ENCODE data around the gene MGAT1. TPM values are rescaled to one million over a fixed set of nuclear protein-coding genes. Genes with fewer than 3 reads are reported as not detected.
"Not testable (repeated sequence)": the region's sequence is repeated elsewhere in the genome, so short reads cannot be mapped to it uniquely, and the experiment has no call there.

The MGAT1 gene
- polyA plus RNA-seq, 3 donors from 2014 or later: 220 to 241 (median 238) TPM

DNA sequence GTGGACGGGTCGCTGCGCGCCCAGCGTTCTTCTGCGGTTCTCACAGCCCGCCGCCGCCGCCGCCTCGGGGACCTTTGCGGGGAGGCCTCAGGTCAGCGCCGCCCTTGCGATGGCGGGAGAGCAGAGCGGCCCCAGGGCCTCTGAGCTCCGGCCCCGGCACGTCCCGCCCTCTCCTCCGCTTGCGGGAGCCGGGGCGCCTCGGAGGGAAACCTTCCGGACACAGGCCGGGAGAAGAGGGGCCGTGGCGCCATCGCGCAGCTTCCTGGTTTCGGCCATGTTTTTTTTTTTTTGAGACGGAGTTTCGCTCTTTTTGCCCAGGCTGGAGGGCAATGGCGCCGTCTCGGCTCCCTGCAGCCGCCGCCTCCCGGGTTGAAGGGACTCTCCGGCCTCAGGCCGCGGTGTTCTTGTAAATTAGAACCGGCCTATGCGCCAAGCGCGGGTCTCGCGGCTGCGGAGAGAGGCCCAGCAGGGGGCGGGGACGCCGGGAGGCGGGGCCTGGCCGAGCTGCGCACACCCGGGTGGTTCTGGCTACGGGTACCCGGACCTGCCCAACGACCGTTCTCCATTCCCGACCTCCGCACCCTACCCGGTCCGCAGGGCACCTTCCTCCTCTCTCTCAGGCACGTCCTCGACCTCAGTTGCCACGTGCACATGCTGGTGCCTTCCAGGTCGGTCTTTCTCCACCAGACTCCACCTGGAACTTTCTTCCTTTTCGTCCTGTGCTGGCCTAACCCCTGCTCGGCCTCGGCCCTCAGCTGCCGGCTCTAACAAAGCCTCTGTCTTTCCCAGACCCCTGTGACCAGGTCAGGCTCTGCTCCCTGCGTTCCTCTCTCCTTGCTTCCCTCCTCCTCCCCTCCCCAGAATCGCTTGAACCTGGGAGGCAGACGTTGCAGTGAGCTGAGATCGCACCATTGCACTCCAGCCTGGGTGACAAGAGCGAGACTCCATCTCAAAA is 28.8 kb upstream of the MGAT1 start:
- H3K4me1 Mint-ChIP-seq: peaks cover 48 to 59% of the 10 kb centered on the region in 2 donors
- peak; percentile 79 to 81 (median 79) for DNase-seq

DNA sequence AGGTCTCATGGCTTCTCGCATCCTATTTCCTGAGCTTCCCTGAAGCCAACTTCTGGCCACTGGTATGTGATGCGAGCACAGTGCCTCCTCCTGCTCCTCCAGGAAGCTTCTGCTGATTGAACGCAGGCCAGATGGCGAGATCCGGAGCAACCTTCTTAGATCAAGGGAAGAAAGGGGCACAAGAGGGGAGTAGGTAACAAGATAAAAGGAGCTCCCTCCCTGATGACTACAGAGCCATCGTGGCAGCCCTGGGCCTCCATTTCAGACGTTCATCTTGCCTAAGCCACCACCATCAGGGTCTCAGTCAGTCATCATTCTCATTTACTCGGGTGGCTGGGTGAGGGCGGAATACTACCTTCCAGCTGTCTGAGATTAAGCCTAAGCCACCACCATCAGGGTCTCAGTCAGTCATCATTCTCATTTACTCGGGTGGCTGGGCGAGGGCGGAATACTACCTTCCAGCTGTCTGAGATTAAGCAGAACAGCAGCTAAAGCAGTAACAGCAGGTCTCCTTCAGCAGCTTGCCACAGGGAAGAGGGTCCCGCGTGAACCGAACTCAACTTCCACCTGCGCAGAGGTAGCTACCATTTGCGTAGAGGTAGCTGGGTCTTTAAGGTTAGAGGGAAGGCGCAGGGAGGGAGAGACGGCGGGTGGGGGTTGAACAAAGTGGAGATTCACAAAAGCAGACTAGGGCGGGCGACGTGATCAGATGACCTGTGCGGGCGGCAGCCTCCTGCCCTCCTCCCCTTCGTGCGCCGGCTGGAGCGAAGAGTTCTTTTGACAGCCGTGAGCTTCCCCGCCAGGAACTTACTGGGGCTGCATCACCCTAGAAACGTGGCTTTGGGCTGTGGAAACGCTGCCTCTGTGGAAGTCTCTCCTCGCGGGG is 27.9 kb upstream of the MGAT1 start:
- Mint-ChIP-seq H3K27ac (peak overlapping the region; percentile 95 to 99 (median 98)), H3K9me3 (peaks cover 0 to 7% (median 1%) of the 10 kb centered on the region in 6 donors), H3K4me1 (peaks cover 44 to 53% of the 10 kb centered on the region in 2 donors), H3K27me3 (ENCODE audit: low read depth in 3 of 3) (peaks cover 5 to 12% (median 11%) of the 10 kb centered on the region in 3 donors), H3K4me3 (peak overlapping the region; percentile 93 to 99 (median 99)), H3K36me3 (peaks cover 9 to 18% (median 16%) of the 10 kb centered on the region in 3 donors)
- DNase-seq: peak; percentile 74 to 75 (median 74)

More for the DNA sequence above, 28.8 kb upstream of the MGAT1 start:
- Mint-ChIP-seq H3K27ac (peak overlapping the region; percentile 95 to 99 (median 98)), H3K4me3 (peak overlapping the region; percentile 93 to 99 (median 99)), H3K27me3 (ENCODE audit: low read depth in 3 of 3) (peaks cover 5 to 12% (median 11%) of the 10 kb centered on the region in 3 donors), H3K36me3 (peaks cover 12 to 23% (median 16%) of the 10 kb centered on the region in 3 donors), H3K9me3 (peaks cover 0 to 7% (median 1%) of the 10 kb centered on the region in 6 donors)

DNA sequence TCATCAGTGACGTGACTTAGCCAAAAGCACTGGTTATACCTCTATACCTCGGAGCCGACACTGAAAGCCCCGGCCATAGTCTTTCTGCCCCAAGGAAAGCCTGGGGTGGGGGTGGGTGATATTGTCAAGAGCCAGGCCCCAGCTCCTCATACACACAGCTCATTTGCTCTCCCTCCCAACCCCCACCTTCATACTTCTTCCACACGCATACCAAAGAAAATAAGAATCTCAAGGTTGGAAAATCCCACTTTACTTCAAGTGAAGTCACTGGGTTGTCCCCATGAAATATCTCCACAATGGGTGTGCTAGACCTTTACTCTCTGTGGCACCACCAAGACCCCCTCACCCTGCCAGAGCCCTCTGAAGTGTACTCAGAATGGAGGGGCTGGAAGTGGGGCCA is 27.1 kb upstream of the MGAT1 start:
- peaks cover 0 to 7% (median 1%) of the 10 kb centered on the region in 6 donors for H3K9me3 Mint-ChIP-seq
- no peak for DNase-seq
- peaks cover 8 to 17% (median 15%) of the 10 kb centered on the region in 3 donors for H3K36me3 Mint-ChIP-seq
- H3K4me3 Mint-ChIP-seq: peak overlapping the region; percentile 5 to 99 (median 97)
- peaks cover 44 to 51% of the 10 kb centered on the region in 2 donors for H3K4me1 Mint-ChIP-seq
- H3K27ac Mint-ChIP-seq: peak overlapping the region in 5 of 6 donors; percentile 8 to 99 (median 97)
- H3K27me3 Mint-ChIP-seq (ENCODE audit: low read depth in 3 of 3): peaks cover 5 to 18% (median 11%) of the 10 kb centered on the region in 3 donors

DNA sequence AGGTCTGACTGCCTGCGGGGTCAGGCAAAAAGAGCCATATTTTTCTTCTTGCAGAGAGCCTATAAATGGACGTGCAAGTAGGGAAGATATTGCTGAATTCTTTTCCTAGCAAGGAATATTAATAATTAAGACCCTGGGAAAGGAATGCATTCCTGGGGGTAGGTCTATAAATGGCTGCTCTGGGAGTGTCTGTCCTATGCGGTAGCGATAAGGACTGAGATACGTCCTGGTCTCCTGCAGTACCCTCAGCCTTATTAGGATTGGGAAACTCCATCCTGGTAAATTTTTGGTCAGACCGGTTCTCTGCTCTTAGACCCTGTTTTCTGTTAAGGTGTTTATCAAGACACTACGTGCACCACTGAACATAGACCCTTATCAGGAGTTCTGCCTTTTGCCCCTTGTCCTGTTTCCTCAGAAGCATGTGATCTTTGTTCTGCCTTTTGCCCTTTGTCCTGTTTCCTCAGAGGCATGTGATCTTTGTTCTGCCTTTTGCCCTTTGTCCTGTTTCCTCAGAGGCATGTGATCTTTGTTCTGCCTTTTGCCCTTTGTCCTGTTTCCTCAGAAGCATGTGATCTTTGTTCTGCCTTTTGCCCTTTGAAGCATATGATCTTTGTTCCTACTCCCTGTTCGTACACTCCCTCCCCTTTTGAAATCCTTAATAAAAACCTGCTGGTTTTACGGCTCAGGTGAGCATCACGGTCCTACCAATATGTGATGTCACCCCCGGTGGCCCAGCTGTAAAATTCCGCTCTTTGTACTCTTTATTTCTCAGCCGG is 26.3 kb upstream of the MGAT1 start:
- Mint-ChIP-seq H3K27ac (peak overlapping the region in 2 of 6 donors; percentile 30 to 49), H3K4me1 (peaks cover 36 to 43% of the 10 kb centered on the region in 2 donors), H3K27me3 (ENCODE audit: low read depth in 3 of 3) (peaks cover 5 to 18% (median 11%) of the 10 kb centered on the region in 3 donors), H3K36me3 (peaks cover under 1 to 12% (median 11%) of the 10 kb centered on the region in 3 donors), H3K4me3 (peak overlapping the region in 4 of 5 donors; percentile 10 to 93 (median 40))
- DNase-seq: peak in 1 of 3 donors; percentile 19
- not testable (repeated sequence) for H3K9me3 Mint-ChIP-seq

DNA sequence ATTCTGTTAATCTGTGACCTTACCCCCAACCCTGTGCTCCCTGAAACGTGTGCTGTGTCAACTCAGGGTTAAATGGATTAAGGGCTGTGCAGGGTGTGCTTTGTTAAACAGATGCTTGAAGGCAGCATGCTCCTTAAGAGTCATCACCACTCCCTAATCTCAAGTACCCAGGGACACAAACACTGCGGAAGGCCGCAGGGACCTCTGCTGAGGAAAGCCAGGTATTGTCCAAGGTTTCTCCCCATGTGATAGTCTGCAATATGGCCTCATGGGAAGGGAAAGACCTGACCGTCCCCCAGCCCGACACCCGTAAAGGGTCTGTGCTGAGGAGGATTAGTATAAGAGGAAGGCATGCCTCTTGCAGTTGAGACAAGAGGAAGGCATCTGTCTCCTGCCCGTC is 24.8 kb upstream of the MGAT1 start:
- H3K27me3 Mint-ChIP-seq (ENCODE audit: low read depth in 3 of 3): peaks cover 2 to 18% (median 11%) of the 10 kb centered on the region in 3 donors
- not testable (repeated sequence) for DNase-seq, H3K9me3 Mint-ChIP-seq, H3K4me3 Mint-ChIP-seq
- peaks cover 0 to 12% (median 11%) of the 10 kb centered on the region in 3 donors for H3K36me3 Mint-ChIP-seq
- H3K27ac Mint-ChIP-seq: peak overlapping the region in 1 of 6 donors; percentile 61
- H3K4me1 Mint-ChIP-seq: peaks cover 25 to 27% of the 10 kb centered on the region in 2 donors

DNA sequence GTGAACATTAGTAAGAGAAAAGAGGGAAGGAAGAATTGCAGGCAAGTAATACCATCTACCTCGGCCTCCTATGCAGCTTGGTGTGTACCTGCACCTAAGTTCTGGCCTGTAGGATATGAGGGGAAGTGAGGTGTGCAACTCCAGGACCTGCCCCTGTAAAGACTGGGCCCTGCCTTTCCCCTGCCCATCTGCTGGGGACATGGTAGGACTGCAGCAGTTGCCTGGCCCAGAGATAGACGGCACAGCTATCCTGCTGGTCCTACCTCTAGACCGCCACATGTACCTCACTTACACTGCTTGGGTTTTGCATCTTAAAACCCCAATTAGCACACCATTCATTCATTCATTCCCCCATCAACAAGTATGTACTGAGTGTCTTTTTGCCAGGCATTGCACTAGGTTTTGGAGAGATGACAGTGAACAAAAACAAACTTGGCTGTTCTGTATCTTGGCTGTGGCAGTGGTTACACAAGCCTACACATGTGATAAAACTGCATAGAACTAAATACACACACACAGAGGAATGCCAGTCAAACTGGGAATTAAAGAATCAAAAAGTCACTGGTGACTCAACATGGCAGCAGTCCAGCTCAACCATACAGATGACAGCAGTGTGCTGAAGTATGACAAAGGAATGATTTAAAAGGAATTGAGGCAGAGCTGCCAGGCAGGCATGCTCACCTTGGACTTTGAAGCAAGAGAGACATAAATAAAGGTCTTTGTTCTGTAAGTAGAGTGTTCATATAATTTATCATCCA is 23.3 kb upstream of the MGAT1 start:
- H3K4me1 Mint-ChIP-seq: peaks cover 16% of the 10 kb centered on the region in 2 donors
- no peak overlapping the region for H3K4me3 Mint-ChIP-seq
- H3K27ac Mint-ChIP-seq: no peak overlapping the region

DNA sequence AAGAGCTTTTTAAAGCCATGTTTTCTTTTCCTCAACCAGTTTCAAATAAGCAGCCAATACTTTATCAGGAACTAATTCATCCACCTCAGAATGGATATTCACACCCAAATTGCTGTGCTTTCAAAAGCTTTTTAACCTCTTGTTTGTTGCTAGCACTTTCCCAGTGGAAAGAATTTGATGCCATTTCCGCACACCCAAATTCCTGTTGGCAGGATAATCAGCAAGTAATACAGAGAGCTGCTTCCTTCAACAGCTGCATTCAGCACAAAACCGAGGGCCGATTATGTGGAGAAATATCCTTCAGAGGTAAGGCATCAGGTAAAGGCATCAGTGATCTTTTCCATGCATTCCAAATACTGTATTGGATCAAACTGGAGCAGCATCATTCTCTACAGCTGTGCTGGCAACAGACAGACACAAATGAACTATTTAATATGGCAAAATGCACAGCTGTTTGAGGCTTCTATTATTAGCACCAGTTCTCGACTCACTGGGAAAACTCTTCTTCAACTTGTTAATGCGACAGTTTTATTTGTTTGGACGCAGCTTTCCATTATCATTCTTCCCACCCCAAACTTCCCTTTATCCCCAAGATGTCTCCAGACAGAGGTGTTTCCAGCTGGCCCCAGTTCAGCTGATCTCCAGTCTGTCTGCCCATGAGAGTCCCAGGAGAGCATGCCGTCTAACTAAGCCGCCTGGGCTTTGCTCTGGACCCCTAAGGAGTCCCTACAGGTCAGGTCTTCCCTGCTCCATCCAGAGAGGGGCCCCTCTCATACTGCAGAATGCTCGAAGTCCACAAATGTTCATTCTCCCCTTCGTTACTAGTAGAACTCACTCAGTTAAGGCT is 22.2 kb upstream of the MGAT1 start:
- Mint-ChIP-seq H3K4me3 (no peak overlapping the region), H3K27ac (no peak overlapping the region), H3K9me3 (peaks cover 0 to 7% (median 1%) of the 10 kb centered on the region in 6 donors), H3K27me3 (ENCODE audit: low read depth in 3 of 3) (peaks cover 0 to 5% (median 0%) of the 10 kb centered on the region in 3 donors), H3K36me3 (peaks cover 0 to 8% (median 8%) of the 10 kb centered on the region in 3 donors), H3K4me1 (peaks cover 5% of the 10 kb centered on the region in 2 donors)
- no peak for DNase-seq

More for the DNA sequence above, 23.3 kb upstream of the MGAT1 start:
- no peak for DNase-seq
- peaks cover 0 to 12% (median 11%) of the 10 kb centered on the region in 3 donors for H3K36me3 Mint-ChIP-seq
- H3K9me3 Mint-ChIP-seq: peaks cover 0 to 7% (median 1%) of the 10 kb centered on the region in 6 donors
- peaks cover 0 to 8% (median 4%) of the 10 kb centered on the region in 3 donors for H3K27me3 Mint-ChIP-seq (ENCODE audit: low read depth in 3 of 3)

DNA sequence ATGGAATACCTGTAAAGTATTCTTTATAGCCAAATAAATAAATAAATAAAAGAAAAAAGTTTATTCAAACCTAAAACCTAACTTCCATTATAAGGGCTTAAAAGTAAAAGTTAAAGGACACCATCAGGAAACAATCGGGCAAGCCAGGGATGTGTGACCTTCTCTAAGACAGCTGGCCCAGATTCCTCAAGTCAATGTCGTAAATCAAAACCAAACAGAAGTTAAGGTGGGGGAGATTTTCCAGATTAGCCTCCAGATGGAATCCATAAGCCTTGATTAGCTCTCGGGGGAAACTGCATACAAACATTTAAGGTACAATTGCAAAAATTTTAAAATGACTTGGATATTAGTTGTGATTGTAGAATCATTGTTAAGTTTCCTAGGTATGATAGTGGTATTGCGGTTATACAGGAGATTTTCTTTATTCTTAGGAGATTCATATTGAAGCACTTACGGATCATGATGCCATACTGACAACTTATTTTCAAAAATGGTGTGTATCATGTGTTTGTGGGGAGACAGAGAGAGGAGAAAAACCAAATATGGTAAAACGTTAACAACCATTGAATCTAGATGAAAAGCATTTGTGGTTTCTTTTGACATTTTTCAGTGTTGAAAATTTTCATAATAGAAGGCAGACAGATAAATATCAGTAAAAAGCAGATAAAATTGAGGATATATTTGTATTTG is 21.5 kb upstream of the MGAT1 start:
- H3K9me3 Mint-ChIP-seq: peaks cover 0 to 3% (median under 1%) of the 10 kb centered on the region in 6 donors
- H3K27ac Mint-ChIP-seq: no peak overlapping the region
- DNase-seq: no peak
- peaks cover 0 to 1% of the 10 kb centered on the region in 2 donors for H3K4me1 Mint-ChIP-seq
- peaks cover 0 to 3% (median 0%) of the 10 kb centered on the region in 3 donors for H3K36me3 Mint-ChIP-seq
- H3K27me3 Mint-ChIP-seq (ENCODE audit: low read depth in 3 of 3): peaks cover 0 to 5% (median 0%) of the 10 kb centered on the region in 3 donors
- H3K4me3 Mint-ChIP-seq: no peak overlapping the region

DNA sequence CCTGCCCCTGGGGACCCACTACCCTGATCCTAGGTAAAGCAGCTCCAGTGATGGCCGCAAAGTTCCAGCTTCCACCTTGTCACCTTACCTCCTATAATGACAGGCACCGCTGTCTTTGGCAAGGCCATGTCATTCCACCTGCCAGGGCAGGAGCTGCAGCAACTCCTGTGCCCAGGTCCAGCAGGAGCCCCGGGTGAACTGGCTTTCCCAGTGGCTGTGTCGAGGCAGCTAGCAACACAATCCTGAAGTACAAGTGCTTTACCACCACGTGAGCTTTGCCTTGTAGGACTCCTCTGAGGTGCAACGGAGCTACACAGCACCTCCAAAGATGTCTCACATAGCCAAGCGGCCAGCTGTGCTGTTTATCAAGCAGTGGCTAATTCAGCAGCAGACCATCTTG is 20.7 kb upstream of the MGAT1 start:
- DNase-seq: no peak
- H3K27ac Mint-ChIP-seq: no peak overlapping the region
- H3K36me3 Mint-ChIP-seq: no peaks in the 10 kb centered on the region
- H3K27me3 Mint-ChIP-seq (ENCODE audit: low read depth in 3 of 3): peaks cover 0 to 5% (median under 1%) of the 10 kb centered on the region in 3 donors
- no peaks in the 10 kb centered on the region for H3K9me3 Mint-ChIP-seq
- no peak overlapping the region for H3K4me3 Mint-ChIP-seq
- no peaks in the 10 kb centered on the region for H3K4me1 Mint-ChIP-seq

DNA sequence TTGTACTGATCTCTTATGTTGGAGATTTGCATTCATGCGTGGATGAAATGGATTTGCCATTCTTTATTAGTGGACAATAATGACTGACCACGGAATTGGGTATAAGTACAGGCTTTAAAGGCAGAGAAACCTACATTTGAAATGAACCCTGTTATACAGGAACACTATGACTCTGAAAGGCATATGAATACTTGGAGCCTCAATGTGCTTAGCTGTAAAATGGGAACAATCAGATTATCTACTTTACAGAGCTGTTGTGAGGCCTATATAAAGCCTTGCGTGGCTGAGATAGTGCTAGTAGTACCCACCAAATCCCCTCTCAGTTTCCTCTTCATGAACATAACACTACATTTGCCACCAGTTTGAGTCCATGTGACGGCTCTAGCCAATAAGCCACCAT is 18.9 kb upstream of the MGAT1 start:
- no peak for DNase-seq
- Mint-ChIP-seq H3K9me3 (no peaks in the 10 kb centered on the region), H3K4me1 (peaks cover 0 to 5% of the 10 kb centered on the region in 2 donors), H3K4me3 (no peak overlapping the region), H3K27me3 (ENCODE audit: low read depth in 3 of 3) (peaks cover 0 to 8% (median 5%) of the 10 kb centered on the region in 3 donors), H3K27ac (no peak overlapping the region), H3K36me3 (no peaks in the 10 kb centered on the region)

DNA sequence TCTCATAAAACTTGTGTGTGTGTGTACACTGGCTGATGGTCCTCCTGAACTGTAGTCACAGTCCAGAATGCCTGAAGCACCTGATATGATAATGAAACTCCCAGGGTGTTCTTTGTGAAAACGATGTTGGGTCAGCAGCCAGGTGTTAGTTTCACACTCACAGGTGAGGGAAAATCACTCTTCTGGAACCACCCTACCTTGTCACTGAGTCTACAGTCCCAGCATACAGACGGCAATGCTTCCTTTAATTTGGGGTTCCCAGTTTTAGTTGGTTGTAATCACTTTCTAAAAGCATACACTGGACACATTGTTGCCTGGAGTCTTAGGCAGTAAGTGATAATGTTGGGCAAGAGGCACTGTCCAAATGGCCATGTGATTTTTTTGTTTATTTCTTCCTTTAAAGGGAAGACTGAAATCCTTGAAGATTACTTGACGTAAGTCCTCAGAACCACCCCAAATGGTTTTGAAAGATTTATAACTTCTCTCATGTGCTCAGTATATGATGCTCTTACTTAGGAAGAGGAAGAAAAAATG is 18.2 kb upstream of the MGAT1 start:
- peaks cover 0 to 7% of the 10 kb centered on the region in 2 donors for H3K4me1 Mint-ChIP-seq
- peaks cover 1 to 8% (median 5%) of the 10 kb centered on the region in 3 donors for H3K27me3 Mint-ChIP-seq (ENCODE audit: low read depth in 3 of 3)
- no peak for DNase-seq
- H3K36me3 Mint-ChIP-seq: no peaks in the 10 kb centered on the region
- no peak overlapping the region for H3K27ac Mint-ChIP-seq
- H3K4me3 Mint-ChIP-seq: no peak overlapping the region
- H3K9me3 Mint-ChIP-seq: no peaks in the 10 kb centered on the region

Data from immature natural killer cell (primary cell).